IMR-90 (cell line): ENCODE data around the gene DDHD1. TPM values are rescaled to one million over a fixed set of nuclear protein-coding genes. Genes with fewer than 3 reads are reported as not detected.

ENCODE experiments used
- ATAC-seq: fragments of 200-7000 bp; cut with Tn5 transposase; 2 replicates; pipeline ENCODE4 v1.9.1; 2020; ENCODE audit warnings: low read depth, mild to moderate bottlenecking, moderate library complexity
- BruUV-seq: library from RNA; stranded (reverse); fragments of 400-500 nt; replicated peaks from 2 replicates; lab custom pipeline; 2021; lab: Mats Ljungman, UMichigan
- CTCF ChIA-PET: fragments of 300-600 bp; formaldehyde crosslinking; extraction: SDS; loops from one replicate; lab custom pipeline; 2021; ENCODE audit warnings: antibody characterized with exemption; lab: Yijun Ruan, JAX
- POLR2A ChIA-PET: fragments of 300-600 bp; sonication (Branson Sonifier 250); formaldehyde crosslinking; loops from one replicate; lab custom pipeline; 2022; ENCODE audit warnings: antibody characterized with exemption; ENCODE audit not compliant: unreplicated experiment; lab: Charles Lee
- DNase-seq: peaks from one replicate; pipeline ENCODE4 v3.0.0; 2013
- H2AFZ ChIP-seq: replicated peaks from 2 replicates; pipeline ENCODE3; 2013; ENCODE audit warnings: low read length, mild to moderate bottlenecking; ENCODE audit not compliant: poor library complexity
- H2AK5ac ChIP-seq: 2 replicates; pipeline ENCODE4 v1.6.1; 2013; ENCODE audit warnings: low read depth, low read length, inconsistent platforms
- H2AK9ac ChIP-seq: replicated peaks from 2 replicates; pipeline ENCODE3; 2013; ENCODE audit warnings: mild to moderate bottlenecking, low read depth, low read length, moderate library complexity; ENCODE audit not compliant: poor library complexity
- H2BK120ac ChIP-seq: 2 replicates; pipeline ENCODE4 v1.6.1; 2013; ENCODE audit warnings: low read depth, low read length, inconsistent platforms
- H2BK15ac ChIP-seq: 3 replicates; pipeline ENCODE4 v1.6.1; 2013; ENCODE audit warnings: low read depth, low read length, inconsistent platforms
- H2BK20ac ChIP-seq: 2 replicates; pipeline ENCODE4 v1.6.1; 2013; ENCODE audit warnings: low read depth, mild to moderate bottlenecking, inconsistent platforms, low read length, moderate library complexity
- H2BK5ac ChIP-seq: 2 replicates; pipeline ENCODE4 v1.6.1; 2013; ENCODE audit warnings: mild to moderate bottlenecking, low read depth, low read length, inconsistent platforms; ENCODE audit not compliant: poor library complexity, severe bottlenecking
- H3K14ac ChIP-seq: replicated peaks from 2 replicates; pipeline ENCODE4 v1.6.1; 2013; ENCODE audit warnings: low read depth, low read length, inconsistent platforms
- H3K18ac ChIP-seq: 2 replicates; pipeline ENCODE4 v1.6.1; 2013; ENCODE audit warnings: low read depth, low read length, control low read depth
- H3K23ac ChIP-seq: 2 replicates; pipeline ENCODE4 v1.6.1; 2013; ENCODE audit warnings: low read depth, low read length, inconsistent platforms
- H3K27ac ChIP-seq: 2 replicates; pipeline ENCODE4 v1.5.1; 2013; ENCODE audit warnings: mild to moderate bottlenecking, control low read depth, low read length; ENCODE audit not compliant: insufficient read depth
- H3K27me3 ChIP-seq: 2 replicates; pipeline ENCODE4 v1.6.1; 2013; ENCODE audit warnings: low read length; ENCODE audit not compliant: control insufficient read depth, insufficient read depth
- H3K36me3 ChIP-seq: 2 replicates; pipeline ENCODE4 v1.6.1; 2013; ENCODE audit warnings: low read length, mixed read lengths; ENCODE audit not compliant: control insufficient read depth, insufficient read depth
- H3K4ac ChIP-seq: 2 replicates; pipeline ENCODE4 v1.6.1; 2013; ENCODE audit warnings: low read depth, low read length, inconsistent platforms
- H3K4me1 ChIP-seq: 2 replicates; pipeline ENCODE4 v1.6.1; 2013; ENCODE audit warnings: low read length, mixed read lengths; ENCODE audit not compliant: control insufficient read depth, insufficient read depth
- H3K4me2 ChIP-seq: 2 replicates; pipeline ENCODE4 v1.6.1; 2013; ENCODE audit warnings: low read depth, mild to moderate bottlenecking, control low read depth, low read length, moderate library complexity
- H3K4me3 ChIP-seq: 2 replicates; pipeline ENCODE4 v1.5.1; 2013; ENCODE audit warnings: low read depth, mild to moderate bottlenecking, control low read depth, low read length, moderate library complexity; ENCODE audit not compliant: insufficient read depth
- H3K56ac ChIP-seq: 2 replicates; pipeline ENCODE4 v1.6.1; 2013; ENCODE audit warnings: low read length, inconsistent platforms; ENCODE audit not compliant: insufficient read depth; ENCODE audit errors: extremely low read depth
- H3K79me1 ChIP-seq, 2 experiments: 2 replicates each; pipeline ENCODE4 v1.6.1; 2013; ENCODE audit warnings: low read length in 2 of 2, inconsistent platforms in 1 of 2, low read depth in 1 of 2
- H3K9ac ChIP-seq: 2 replicates; pipeline ENCODE4 v1.6.1; 2013; ENCODE audit warnings: low read depth, low read length, control low read depth
- H3K9me1 ChIP-seq: 2 replicates; pipeline ENCODE4 v1.6.1; 2013; ENCODE audit warnings: low read length, inconsistent platforms; ENCODE audit not compliant: insufficient read depth
- H3K9me3 ChIP-seq: 2 replicates; pipeline ENCODE4 v1.6.1; 2013; ENCODE audit warnings: low read length; ENCODE audit not compliant: control insufficient read depth, insufficient read depth
- H4K20me1 ChIP-seq: 2 replicates; pipeline ENCODE4 v1.6.1; 2013; ENCODE audit warnings: low read length, inconsistent platforms; ENCODE audit not compliant: insufficient read depth
- H4K5ac ChIP-seq: 2 replicates; pipeline ENCODE4 v1.6.1; 2013; ENCODE audit warnings: mild to moderate bottlenecking, low read depth, low read length, control low read depth
- H4K8ac ChIP-seq, 2 experiments: 2 replicates each; pipeline ENCODE4 v1.6.1; 2013; ENCODE audit warnings: low read depth in 2 of 2, low read length in 2 of 2, control low read depth in 1 of 2, inconsistent platforms in 1 of 2
- H4K91ac ChIP-seq: 2 replicates; pipeline ENCODE4 v1.6.1; 2013; ENCODE audit warnings: low read depth, low read length, inconsistent platforms; ENCODE audit not compliant: insufficient read depth
- BHLHE40 ChIP-seq: fragments of 150-350 bp; IDR thresholded peaks from 2 replicates; pipeline ENCODE4 v1.6.1; 2016; ENCODE audit warnings: mild to moderate bottlenecking, low read depth, low read length
- CTCF ChIP-seq: conservative IDR thresholded peaks from 2 replicates; pipeline ENCODE4 v1.5.1; 2012; ENCODE audit warnings: mild to moderate bottlenecking, low read depth, low read length, improper control_type of control experiment
- FOS ChIP-seq: fragments of 150-350 bp; IDR thresholded peaks from 2 replicates; pipeline ENCODE4 v1.6.1; 2016; ENCODE audit warnings: low read depth, low read length
- MAZ ChIP-seq: IDR thresholded peaks from 2 replicates; pipeline ENCODE4 v1.6.1; 2012; ENCODE audit warnings: low read depth, mild to moderate bottlenecking, low read length, improper control_type of control experiment, moderate library complexity, borderline replicate concordance
- MXI1 ChIP-seq: IDR thresholded peaks from 2 replicates; pipeline ENCODE4 v1.6.1; 2012; ENCODE audit warnings: low read depth, mild to moderate bottlenecking, low read length, moderate library complexity, borderline replicate concordance
- POLR2A ChIP-seq: IDR thresholded peaks from 2 replicates; pipeline ENCODE4 v1.6.1; 2012; ENCODE audit warnings: mild to moderate bottlenecking, low read depth, low read length
- SMC3 ChIP-seq: fragments of 150-350 bp; IDR thresholded peaks from 2 replicates; pipeline ENCODE4 v1.6.1; 2016; ENCODE audit warnings: low read depth, mild to moderate bottlenecking, antibody characterized with exemption, low read length, moderate library complexity
- WGBS, 2 experiments: methylation state at CpG; one replicate each; pipeline versions ENCODE4 v1.1.5 to v1.1.7; 2013; ENCODE audit warnings: missing lambda C conversion rate in 2 of 2; ENCODE audit not compliant: insufficient read length in 1 of 2; ENCODE audit errors: extremely low coverage in 2 of 2; 5-methylcytosine and 5-hydroxymethylcytosine counted together
- dilution Hi-C: fragments of 300-500 bp; cut with HindIII; formaldehyde crosslinking; loops from one replicate; pipeline ENCODE4 v1.14.3; 2018; ENCODE audit warnings: low sequenced_read_pairs; ENCODE audit not compliant: unreplicated experiment
- in situ Hi-C: fragments of 300-500 bp; cut with MboI; formaldehyde crosslinking; loops from 3 replicates; pipeline ENCODE4 v1.14.3; 2019; ENCODE audit warnings: low sequenced_read_pairs, inconsistent platforms, mixed read lengths
- intact Hi-C: fragments of 100-400 bp; cut with micrococcal nuclease; formaldehyde crosslinking; loops from 2 replicates; pipeline ENCODE4 v1.10.0; 2022
- polyA plus RNA-seq, 3 experiments: library from polyadenylated mRNA; depleted of rRNA; stranded (reverse); fragments of >200 nt; gene quantifications; 2 replicates each; pipeline ENCODE4 v1.2.3, GENCODE V29; 2012; ENCODE audit warnings: low replicate concordance in 1 of 3
- total RNA-seq: library from RNA; depleted of rRNA; stranded (reverse); fragments of >200 nt; gene quantifications from 2 replicates; pipeline ENCODE4 v1.2.3, GENCODE V29; 2012
- TF ChIP-seq, protein P1 (sequence below): fragments of 150-350 bp; IDR thresholded peaks from 2 replicates; pipeline ENCODE4 v1.6.1; 2017; ENCODE audit warnings: mild to moderate bottlenecking, antibody characterized with exemption, low read length, low read depth
- TF ChIP-seq, protein P2 (sequence below): fragments of 150-350 bp; IDR thresholded peaks from 2 replicates; pipeline ENCODE4 v1.6.1; 2016; ENCODE audit warnings: low read depth, mild to moderate bottlenecking, low read length, moderate library complexity, borderline replicate concordance

Gene DDHD1
- total and polyA plus RNA-seq, 2 of the 4 experiments (the other 2 are of a cell fraction), result 4.5 to 9.0 TPM

- H3K4me1 ChIP-seq, result no peaks in the 10 kb centered on the region; the same call in 1 of the 2 replicates
- ATAC-seq (no peak), DNase-seq (no peak)
- WGBS, 2 experiments, result 96% methylated on average over 4 of the region's 10 CpGs; no CpG with 5 or more reads in 1 of the 2 experiments
- no peak overlapping the region for H3K4me2 ChIP-seq
- ChIA-PET CTCF (no interaction called here), POLR2A (no interaction called here)
- no peak overlapping the region for H3K9ac ChIP-seq
- H3K36me3 ChIP-seq, result no peaks in the 10 kb centered on the region
- H4K8ac ChIP-seq, result no peak overlapping the region
- H3K4me3 ChIP-seq, result no peak overlapping the region
- H2AK9ac ChIP-seq, result no peak overlapping the region
- no peak overlapping the region for H3K56ac ChIP-seq
- no peak overlapping the region for H2BK15ac ChIP-seq
- no TSS peak for BruUV-seq
- no peak overlapping the region for H4K5ac ChIP-seq
- H2AFZ ChIP-seq, result no peak overlapping the region
- no peak overlapping the region for H3K14ac ChIP-seq
- in situ Hi-C loops (no loop called here), intact Hi-C loops (no loop called here), dilution Hi-C loops (no loop called here)
- no peak overlapping the region for H2BK20ac ChIP-seq
- H3K9me3 ChIP-seq, result no peaks in the 10 kb centered on the region
- peaks cover 5% of the 10 kb centered on the region for H4K20me1 ChIP-seq
- no peak overlapping the region for H2BK5ac ChIP-seq
- TF ChIP-seq CTCF, result no peak
- TF ChIP-seq MXI1, result no peak
- TF ChIP-seq, protein P1, sequence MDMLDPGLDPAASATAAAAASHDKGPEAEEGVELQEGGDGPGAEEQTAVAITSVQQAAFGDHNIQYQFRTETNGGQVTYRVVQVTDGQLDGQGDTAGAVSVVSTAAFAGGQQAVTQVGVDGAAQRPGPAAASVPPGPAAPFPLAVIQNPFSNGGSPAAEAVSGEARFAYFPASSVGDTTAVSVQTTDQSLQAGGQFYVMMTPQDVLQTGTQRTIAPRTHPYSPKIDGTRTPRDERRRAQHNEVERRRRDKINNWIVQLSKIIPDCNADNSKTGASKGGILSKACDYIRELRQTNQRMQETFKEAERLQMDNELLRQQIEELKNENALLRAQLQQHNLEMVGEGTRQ, result no peak
- no peak for TF ChIP-seq POLR2A
- TF ChIP-seq, protein P2, sequence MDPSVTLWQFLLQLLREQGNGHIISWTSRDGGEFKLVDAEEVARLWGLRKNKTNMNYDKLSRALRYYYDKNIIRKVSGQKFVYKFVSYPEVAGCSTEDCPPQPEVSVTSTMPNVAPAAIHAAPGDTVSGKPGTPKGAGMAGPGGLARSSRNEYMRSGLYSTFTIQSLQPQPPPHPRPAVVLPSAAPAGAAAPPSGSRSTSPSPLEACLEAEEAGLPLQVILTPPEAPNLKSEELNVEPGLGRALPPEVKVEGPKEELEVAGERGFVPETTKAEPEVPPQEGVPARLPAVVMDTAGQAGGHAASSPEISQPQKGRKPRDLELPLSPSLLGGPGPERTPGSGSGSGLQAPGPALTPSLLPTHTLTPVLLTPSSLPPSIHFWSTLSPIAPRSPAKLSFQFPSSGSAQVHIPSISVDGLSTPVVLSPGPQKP, result no peak
- TF ChIP-seq SMC3, result no peak
- no peak for TF ChIP-seq BHLHE40
- no peak for TF ChIP-seq FOS
- TF ChIP-seq MAZ, result no peak
- peaks cover 5 to 21% of the 10 kb centered on the region in 2 experiments; a peak in 3 of 4 replicates for H3K79me1 ChIP-seq
- H3K23ac ChIP-seq, result no peak overlapping the region
- H3K4ac ChIP-seq, result no peak overlapping the region
- H3K27ac ChIP-seq, result no peak overlapping the region
- H3K9me1 ChIP-seq, result no peaks in the 10 kb centered on the region
- H4K91ac ChIP-seq, result no peak overlapping the region
- no peaks in the 10 kb centered on the region for H3K27me3 ChIP-seq
- H2AK5ac ChIP-seq, result no peak overlapping the region
- H3K18ac ChIP-seq, result no peak overlapping the region
- no peak overlapping the region for H2BK120ac ChIP-seq
These were observed 39.1 kb downstream of the DDHD1 start for GRCh38 chr14:53113989-53114388.
